Stimulated activated CD8-positive, alpha-beta memory T cell treated with anti-CD3 and anti-CD28 coated beads, Interleukin-2, amount 100 ng/mL, for 48 hours (primary cell): ENCODE results near the gene ALG3.

Experiments used
- DNase-seq, 2 donors: peaks; one replicate each; pipeline ENCODE4 v3.0.0-alpha.2; 2020; ENCODE audit warnings: low read depth in 2 of 2

ALG3 gene

GRCh38 chr3:184196536-184196935 is 52.2 kb downstream of the ALG3 start:
- no peak for DNase-seq

DNA sequence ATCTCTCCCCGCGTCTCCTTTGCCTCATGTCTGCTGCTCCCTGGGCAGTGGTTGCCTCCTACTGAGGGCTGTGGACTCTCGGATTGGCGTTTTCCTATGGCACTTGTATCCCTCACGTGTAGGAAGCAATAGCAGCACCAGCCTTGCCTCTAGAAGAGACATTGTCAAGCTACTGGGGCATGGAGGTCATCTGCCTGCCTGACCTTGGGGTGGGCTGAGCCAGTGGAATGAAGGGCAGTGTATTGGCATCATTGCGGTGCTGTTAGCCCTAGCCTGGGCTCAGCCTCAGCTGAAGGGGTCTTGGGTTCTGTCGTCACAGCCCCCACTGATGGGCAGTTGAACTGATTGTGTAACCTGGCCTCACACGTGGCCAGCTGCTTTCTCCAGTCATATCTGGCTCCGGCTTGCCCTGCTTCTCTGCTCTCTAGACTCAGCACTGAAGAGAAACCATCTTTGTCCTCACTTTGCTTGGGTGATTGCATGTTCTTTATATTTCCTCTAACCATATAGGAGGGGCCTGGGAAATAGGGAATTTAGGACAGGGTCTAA is 54.7 kb downstream of the ALG3 start:
- no peak for DNase-seq

GRCh38 chr3:184192889-184193288 is 55.9 kb downstream of the ALG3 start:
- DNase-seq, result no peak
